Measurements from ENCODE around the gene SPRED2.

- TF ChIP-seq CTCF (IDR thresholded peaks at IDR 0.05; ENCODE audit: borderline replicate concordance, extremely low read depth, low read length, poor library complexity, severe bottlenecking): no peak
- TF ChIP-seq EZH2 (IDR thresholded peaks at IDR 0.05; ENCODE audit: borderline replicate concordance, low read depth, low read length, severe bottlenecking): no peak
Observed at GRCh38 chr2:65438137-65438899, 5.9 kb upstream of the SPRED2 start.

All from DND-41 (cell line).